ENCODE measurements around the gene CPSF4L.

- TF ChIP-seq CTCF (IDR thresholded peaks at IDR 0.05) (no peak), POLR2A (IDR thresholded peaks at IDR 0.05) (no peak)
These were observed 36.9 kb downstream of the CPSF4L start for GRCh38 chr17:73224663-73225305.

Data from right lobe of liver (tissue), 4 donors.